ENCODE measurements around the gene HEATR5A.

DNA sequence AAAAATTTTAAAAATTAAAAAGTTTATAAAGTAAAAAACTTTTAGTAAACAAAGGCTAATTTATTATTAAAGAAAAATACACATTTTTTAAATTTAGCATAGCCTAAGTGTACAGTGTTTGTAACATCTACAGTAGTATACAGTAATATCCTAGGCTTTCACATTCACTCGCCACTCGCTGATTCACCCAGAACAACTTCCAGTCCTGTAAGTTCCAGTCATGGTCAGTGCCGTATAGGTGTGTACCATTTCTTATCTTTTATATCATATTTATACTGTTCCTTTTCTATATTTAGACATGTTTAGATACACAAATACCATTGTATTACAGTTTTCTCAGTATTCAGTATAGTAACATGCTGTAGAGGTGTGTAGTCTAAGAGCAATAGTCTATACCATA lies 28.9 kb downstream of the HEATR5A start:
- TF ChIP-seq POLR2A (IDR thresholded peaks at IDR 0.05), result no peak
- TF ChIP-seq, protein P1, sequence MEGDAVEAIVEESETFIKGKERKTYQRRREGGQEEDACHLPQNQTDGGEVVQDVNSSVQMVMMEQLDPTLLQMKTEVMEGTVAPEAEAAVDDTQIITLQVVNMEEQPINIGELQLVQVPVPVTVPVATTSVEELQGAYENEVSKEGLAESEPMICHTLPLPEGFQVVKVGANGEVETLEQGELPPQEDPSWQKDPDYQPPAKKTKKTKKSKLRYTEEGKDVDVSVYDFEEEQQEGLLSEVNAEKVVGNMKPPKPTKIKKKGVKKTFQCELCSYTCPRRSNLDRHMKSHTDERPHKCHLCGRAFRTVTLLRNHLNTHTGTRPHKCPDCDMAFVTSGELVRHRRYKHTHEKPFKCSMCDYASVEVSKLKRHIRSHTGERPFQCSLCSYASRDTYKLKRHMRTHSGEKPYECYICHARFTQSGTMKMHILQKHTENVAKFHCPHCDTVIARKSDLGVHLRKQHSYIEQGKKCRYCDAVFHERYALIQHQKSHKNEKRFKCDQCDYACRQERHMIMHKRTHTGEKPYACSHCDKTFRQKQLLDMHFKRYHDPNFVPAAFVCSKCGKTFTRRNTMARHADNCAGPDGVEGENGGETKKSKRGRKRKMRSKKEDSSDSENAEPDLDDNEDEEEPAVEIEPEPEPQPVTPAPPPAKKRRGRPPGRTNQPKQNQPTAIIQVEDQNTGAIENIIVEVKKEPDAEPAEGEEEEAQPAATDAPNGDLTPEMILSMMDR (IDR thresholded peaks at IDR 0.05), result no peak
